GM21723 (cell line): ENCODE results near the gene ATXN1.
"Not testable (repeated sequence)": the region's sequence is repeated elsewhere in the genome, so short reads cannot be mapped to it uniquely, and the experiment has no call there.

Experiments
- ATAC-seq: cut with Tn5 transposase; IDR thresholded peaks from one replicate; pipeline ENCODE4 v1.9.1; 2021; ENCODE audit warnings: mild to moderate bottlenecking, moderate library complexity; ENCODE audit not compliant: unreplicated experiment

The ATXN1 gene

GRCh38 chr6:16277101-16277981 is 483.9 kb downstream of the ATXN1 start:
- no peak for ATAC-seq

GRCh38 chr6:16274885-16275589 is 486.2 kb downstream of the ATXN1 start:
- ATAC-seq, result no peak

GRCh38 chr6:16274483-16274882 is 486.8 kb downstream of the ATXN1 start:
- ATAC-seq, result no peak

GRCh38 chr6:16273256-16273655 is 488.0 kb downstream of the ATXN1 start:
- no peak for ATAC-seq

GRCh38 chr6:16272201-16272600 is 489.1 kb downstream of the ATXN1 start:
- ATAC-seq, result no peak

- ATAC-seq, result no peak
Observed at GRCh38 chr6:16271428-16271827, 489.8 kb downstream of the ATXN1 start.

- ATAC-seq, result no peak
Observed at GRCh38 chr6:16270178-16270794, 491.0 kb downstream of the ATXN1 start.

- not testable (repeated sequence) for ATAC-seq
Observed at GRCh38 chr6:16269442-16270070, 491.7 kb downstream of the ATXN1 start.

- ATAC-seq, result no peak
Observed at GRCh38 chr6:16267428-16268263, 493.6 kb downstream of the ATXN1 start.

GRCh38 chr6:16265351-16266341 is 495.6 kb downstream of the ATXN1 start:
- no peak for ATAC-seq

- ATAC-seq, result no peak
Observed at GRCh38 chr6:16264785-16265184, 496.5 kb downstream of the ATXN1 start.

- ATAC-seq, result not testable (repeated sequence)
Observed at GRCh38 chr6:16263464-16264099, 497.7 kb downstream of the ATXN1 start.

- ATAC-seq, result not testable (repeated sequence)
Observed at GRCh38 chr6:16262773-16263172, 498.5 kb downstream of the ATXN1 start.

GRCh38 chr6:16260602-16261001 is 500.7 kb downstream of the ATXN1 start:
- ATAC-seq, result not testable (repeated sequence)

GRCh38 chr6:16259604-16260003 is 501.7 kb downstream of the ATXN1 start:
- ATAC-seq, result not testable (repeated sequence)

- ATAC-seq, result no peak
Observed at GRCh38 chr6:16258709-16259075, 502.6 kb downstream of the ATXN1 start.

GRCh38 chr6:16257999-16258708 is 503.1 kb downstream of the ATXN1 start:
- no peak for ATAC-seq

- no peak for ATAC-seq
Observed at GRCh38 chr6:16256781-16257180, 504.5 kb downstream of the ATXN1 start.
